HEK293 (cell line): ENCODE measurements around the gene IARS2.
"Not testable (repeated sequence)": the region's sequence is repeated elsewhere in the genome, so short reads cannot be mapped to it uniquely, and the experiment has no call there.

ENCODE experiments used
- CTCF ChIA-PET: fragments of 350-600 bp; formaldehyde crosslinking; extraction: SDS; loops from one replicate; lab custom pipeline; 2021; ENCODE audit warnings: antibody characterized with exemption; lab: Yijun Ruan, JAX
- POLR2A ChIA-PET: fragments of 300-600 bp; formaldehyde crosslinking; extraction: SDS; loops from one replicate; lab custom pipeline; 2020; ENCODE audit warnings: antibody characterized with exemption, inconsistent platforms; lab: Yijun Ruan, JAX
- H3K27ac ChIP-seq: fragments of 200-500 bp; sonication (Bioruptor generic); 2 replicates; pipeline ENCODE4 v1.5.1; 2014; ENCODE audit warnings: low read depth, low read length, control low read depth, inconsistent platforms; ENCODE audit errors: extremely low read depth
- H3K36me3 ChIP-seq, 2 experiments: fragments of 200-500 bp in 1 of 2; sonication (Bioruptor generic) in 1 of 2; 1 replicate in 1 of 2; 2 replicates in 1 of 2; pipeline ENCODE4 v1.5.1; 2014 to 2017; ENCODE audit warnings: inconsistent platforms in 2 of 2, low read length in 2 of 2; ENCODE audit not compliant: control insufficient read depth in 2 of 2, insufficient read depth in 1 of 2
- H3K4me1 ChIP-seq: fragments of 200-500 bp; sonication (Bioruptor generic); 2 replicates; pipeline ENCODE4 v1.5.1; 2014; ENCODE audit warnings: mild to moderate bottlenecking, low read length, inconsistent platforms; ENCODE audit not compliant: control insufficient read depth, insufficient read depth
- H3K4me3 ChIP-seq: 2 replicates; pipeline ENCODE4 v1.5.1; 2011; ENCODE audit warnings: low read depth, mild to moderate bottlenecking, control low read depth, low read length, moderate library complexity
- H3K9me3 ChIP-seq: fragments of 200-500 bp; sonication (Bioruptor generic); 2 replicates; pipeline ENCODE4 v1.5.1; 2014; ENCODE audit warnings: low read depth, low read length, inconsistent platforms; ENCODE audit not compliant: control insufficient read depth, insufficient read depth
- OVOL3 ChIP-seq: fragments of 450-650 bp; formaldehyde crosslinking; IDR thresholded peaks from 2 replicates; pipeline ENCODE4 v1.5.1; 2016; ENCODE audit warnings: missing biosample characterization, missing genetic modification characterization
- SCRT2 ChIP-seq: fragments of 450-650 bp; formaldehyde crosslinking; IDR thresholded peaks from 2 replicates; pipeline ENCODE4 v1.5.1; 2016; ENCODE audit warnings: missing biosample characterization, missing genetic modification characterization
- SETDB1 ChIP-seq: IDR thresholded peaks from one replicate; pipeline ENCODE4 v1.6.1; 2017; ENCODE audit warnings: mild to moderate bottlenecking, low read length, moderate library complexity, mixed read lengths; ENCODE audit not compliant: insufficient read length
- ZBTB1 ChIP-seq: fragments of 450-650 bp; formaldehyde crosslinking; IDR thresholded peaks from 2 replicates; pipeline ENCODE4 v1.5.1; 2016; ENCODE audit warnings: missing biosample characterization, missing genetic modification characterization
- ZBTB8A ChIP-seq: fragments of 450-650 bp; formaldehyde crosslinking; IDR thresholded peaks from 2 replicates; pipeline ENCODE4 v1.5.1; 2016; ENCODE audit warnings: missing biosample characterization, missing genetic modification characterization
- ZNF146 ChIP-seq: fragments of 450-650 bp; formaldehyde crosslinking; IDR thresholded peaks from 2 replicates; pipeline ENCODE4 v1.5.1; 2016; ENCODE audit warnings: missing biosample characterization, missing genetic modification characterization
- ZNF155 ChIP-seq: fragments of 450-650 bp; formaldehyde crosslinking; IDR thresholded peaks from 2 replicates; pipeline ENCODE4 v1.5.1; 2016; ENCODE audit warnings: missing biosample characterization, missing genetic modification characterization
- ZNF202 ChIP-seq: fragments of 450-650 bp; formaldehyde crosslinking; IDR thresholded peaks from 2 replicates; pipeline ENCODE4 v1.5.1; 2016; ENCODE audit warnings: missing biosample characterization, missing genetic modification characterization, borderline replicate concordance
- ZNF280C ChIP-seq: fragments of 450-650 bp; formaldehyde crosslinking; IDR thresholded peaks from 2 replicates; pipeline ENCODE4 v1.5.1; 2016; ENCODE audit warnings: missing biosample characterization, missing genetic modification characterization
- ZNF350 ChIP-seq: fragments of 450-650 bp; formaldehyde crosslinking; IDR thresholded peaks from 2 replicates; pipeline ENCODE4 v1.5.0; 2017; ENCODE audit warnings: missing biosample characterization, mild to moderate bottlenecking, missing genetic modification characterization
- ZNF354C ChIP-seq: fragments of 450-650 bp; formaldehyde crosslinking; IDR thresholded peaks from 2 replicates; pipeline ENCODE4 v1.5.1; 2016; ENCODE audit warnings: missing biosample characterization, missing genetic modification characterization, low read depth, borderline replicate concordance
- ZNF514 ChIP-seq: fragments of 450-650 bp; formaldehyde crosslinking; IDR thresholded peaks from 2 replicates; pipeline ENCODE4 v1.5.1; 2016; ENCODE audit warnings: missing biosample characterization, missing genetic modification characterization
- ZNF530 ChIP-seq: fragments of 450-650 bp; formaldehyde crosslinking; IDR thresholded peaks from 2 replicates; pipeline ENCODE4 v1.5.1; 2016; ENCODE audit warnings: low read depth, missing biosample characterization, missing genetic modification characterization
- ZNF580 ChIP-seq: fragments of 450-650 bp; formaldehyde crosslinking; IDR thresholded peaks from 2 replicates; pipeline ENCODE4 v1.5.1; 2016; ENCODE audit warnings: missing biosample characterization, missing genetic modification characterization
- ZNF623 ChIP-seq: fragments of 450-650 bp; formaldehyde crosslinking; IDR thresholded peaks from 2 replicates; pipeline ENCODE4 v1.5.1; 2016; ENCODE audit warnings: missing biosample characterization, missing genetic modification characterization
- TF ChIP-seq, protein P1 (sequence below): fragments of 450-650 bp; formaldehyde crosslinking; IDR thresholded peaks from 2 replicates; pipeline ENCODE4 v1.5.1; 2016; ENCODE audit warnings: missing biosample characterization, missing genetic modification characterization
- TF ChIP-seq, protein P2 (sequence below): fragments of 450-650 bp; formaldehyde crosslinking; IDR thresholded peaks from 2 replicates; pipeline ENCODE4 v1.5.1; 2016; ENCODE audit warnings: missing biosample characterization, missing genetic modification characterization
- TF ChIP-seq, protein P3 (sequence below): fragments of 450-650 bp; formaldehyde crosslinking; optimal IDR thresholded peaks from 2 replicates; pipeline ENCODE3; 2016; ENCODE audit warnings: missing biosample characterization, mild to moderate bottlenecking, missing genetic modification characterization

IARS2 gene

DNA sequence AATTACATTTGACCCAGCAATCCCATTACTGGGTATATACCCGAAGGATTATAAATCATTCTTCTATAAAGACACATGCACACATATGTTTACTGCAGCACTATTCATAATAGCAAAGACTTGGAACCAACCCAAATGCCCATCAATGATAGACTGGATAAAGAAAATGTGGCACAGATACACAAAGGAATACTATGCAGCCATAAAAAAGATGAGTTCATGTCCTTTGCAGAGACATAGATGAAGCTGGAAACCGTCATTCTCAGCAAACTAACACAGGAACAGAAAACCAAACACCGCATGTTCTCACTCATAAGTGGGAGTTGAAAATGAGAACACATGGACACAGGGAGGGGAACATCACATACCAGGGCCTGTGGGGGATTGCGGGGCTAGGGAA, 76.0 kb downstream of the IARS2 start:
- H3K4me3 ChIP-seq, POLR2A ChIA-PET, CTCF ChIA-PET, H3K27ac ChIP-seq, H3K9me3 ChIP-seq, H3K4me1 ChIP-seq: not testable (repeated sequence)
- H3K36me3 ChIP-seq = peaks cover 0 to 68% of the 10 kb centered on the region in 2 experiments
- 0 out of 2 replicates have a peak, but pooled peaks have one; percentile 44 for TF ChIP-seq ZNF202 (tag by site-specific recombination)
- peak; percentile 98 for TF ChIP-seq ZNF146 (tag by site-specific recombination)
- TF ChIP-seq ZNF580 (tag by site-specific recombination) = 0 out of 2 replicates have a peak, but pooled peaks have one; percentile 37
- TF ChIP-seq, protein P1, sequence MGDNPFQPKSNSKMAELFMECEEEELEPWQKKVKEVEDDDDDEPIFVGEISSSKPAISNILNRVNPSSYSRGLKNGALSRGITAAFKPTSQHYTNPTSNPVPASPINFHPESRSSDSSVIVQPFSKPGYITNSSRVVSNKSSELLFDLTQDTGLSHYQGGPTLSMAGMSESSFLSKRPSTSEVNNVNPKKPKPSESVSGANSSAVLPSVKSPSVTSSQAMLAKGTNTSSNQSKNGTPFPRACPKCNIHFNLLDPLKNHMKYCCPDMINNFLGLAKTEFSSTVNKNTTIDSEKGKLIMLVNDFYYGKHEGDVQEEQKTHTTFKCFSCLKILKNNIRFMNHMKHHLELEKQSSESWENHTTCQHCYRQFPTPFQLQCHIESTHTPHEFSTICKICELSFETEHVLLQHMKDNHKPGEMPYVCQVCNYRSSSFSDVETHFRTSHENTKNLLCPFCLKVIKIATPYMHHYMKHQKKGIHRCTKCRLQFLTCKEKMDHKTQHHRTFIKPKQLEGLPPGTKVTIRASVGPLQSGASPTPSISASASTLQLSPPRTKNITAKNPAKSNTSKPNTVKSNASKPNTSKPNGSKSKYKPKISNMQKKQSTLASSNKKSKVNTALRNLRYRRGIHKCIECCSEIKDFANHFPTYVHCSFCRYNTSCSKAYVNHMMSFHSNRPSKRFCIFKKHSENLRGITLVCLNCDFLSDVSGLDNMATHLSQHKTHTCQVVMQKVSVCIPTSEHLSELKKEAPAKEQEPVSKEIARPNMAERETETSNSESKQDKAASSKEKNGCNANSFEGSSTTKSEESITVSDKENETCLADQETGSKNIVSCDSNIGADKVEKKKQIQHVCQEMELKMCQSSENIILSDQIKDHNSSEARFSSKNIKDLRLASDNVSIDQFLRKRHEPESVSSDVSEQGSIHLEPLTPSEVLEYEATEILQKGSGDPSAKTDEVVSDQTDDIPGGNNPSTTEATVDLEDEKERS = 0 out of 2 replicates have a peak, but pooled peaks have one; percentile 51

- peaks cover 0 to 60% of the 10 kb centered on the region in 2 experiments for H3K36me3 ChIP-seq
Measured at GRCh38 chr1:220170836-220171526, 77.0 kb downstream of the IARS2 start.

DNA sequence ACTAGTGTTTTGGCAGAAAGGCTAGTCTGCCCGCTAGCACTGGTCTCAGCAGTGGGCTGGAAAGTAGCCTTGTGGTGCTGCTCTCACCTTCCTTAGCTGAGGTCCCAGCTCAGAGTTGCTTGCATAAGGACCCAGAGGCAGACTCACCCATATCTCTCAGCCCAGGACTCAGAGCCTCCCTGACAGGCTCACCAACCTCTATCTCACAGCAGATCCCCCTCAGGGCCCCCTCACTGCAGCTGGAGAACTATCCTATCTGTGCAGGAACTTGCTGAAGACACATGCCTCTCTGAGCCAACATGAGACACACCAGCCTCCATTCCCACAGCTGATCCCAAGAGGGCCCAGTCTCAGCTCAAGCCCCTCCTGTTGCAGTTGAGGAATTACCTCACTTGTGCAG, 82.6 kb downstream of the IARS2 start:
- TF ChIP-seq ZBTB8A (tag by site-specific recombination) (no peak), ZNF155 (tag by site-specific recombination) (no peak), ZNF350 (no peak), SETDB1 (no peak), ZBTB1 (tag by site-specific recombination) (no peak), ZNF280C (no peak)
- TF ChIP-seq, protein P2, sequence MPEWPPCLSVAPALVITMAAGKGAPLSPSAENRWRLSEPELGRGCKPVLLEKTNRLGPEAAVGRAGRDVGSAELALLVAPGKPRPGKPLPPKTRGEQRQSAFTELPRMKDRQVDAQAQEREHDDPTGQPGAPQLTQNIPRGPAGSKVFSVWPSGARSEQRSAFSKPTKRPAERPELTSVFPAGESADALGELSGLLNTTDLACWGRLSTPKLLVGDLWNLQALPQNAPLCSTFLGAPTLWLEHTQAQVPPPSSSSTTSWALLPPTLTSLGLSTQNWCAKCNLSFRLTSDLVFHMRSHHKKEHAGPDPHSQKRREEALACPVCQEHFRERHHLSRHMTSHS (tag by site-specific recombination) = no peak
- TF ChIP-seq, protein P3, sequence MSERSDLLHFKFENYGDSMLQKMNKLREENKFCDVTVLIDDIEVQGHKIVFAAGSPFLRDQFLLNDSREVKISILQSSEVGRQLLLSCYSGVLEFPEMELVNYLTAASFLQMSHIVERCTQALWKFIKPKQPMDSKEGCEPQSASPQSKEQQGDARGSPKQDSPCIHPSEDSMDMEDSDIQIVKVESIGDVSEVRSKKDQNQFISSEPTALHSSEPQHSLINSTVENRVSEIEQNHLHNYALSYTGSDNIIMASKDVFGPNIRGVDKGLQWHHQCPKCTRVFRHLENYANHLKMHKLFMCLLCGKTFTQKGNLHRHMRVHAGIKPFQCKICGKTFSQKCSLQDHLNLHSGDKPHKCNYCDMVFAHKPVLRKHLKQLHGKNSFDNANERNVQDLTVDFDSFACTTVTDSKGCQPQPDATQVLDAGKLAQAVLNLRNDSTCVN (tag by site-specific recombination) = no peak
- Histone ChIP-seq H3K27ac (no peak overlapping the region), H3K9me3 (no peaks in the 10 kb centered on the region), H3K36me3 (peaks cover 0 to 44% of the 10 kb centered on the region in 2 experiments; a peak in 2 of 3 replicates), H3K4me3 (no peak overlapping the region), H3K4me1 (no peaks in the 10 kb centered on the region)
- ChIA-PET POLR2A (no interaction called here), CTCF (interaction anchor here (0.6 to 0.9 kb wide), 3 partner anchors 14 to 398 kb away, joined by 3 to 4 read pairs (median 4); no protein-coding TSS in a partner anchor)

More at GRCh38 chr1:220170836-220171526, 77.0 kb downstream of the IARS2 start:
- POLR2A ChIA-PET = no interaction called here
- no peaks in the 10 kb centered on the region for H3K9me3 ChIP-seq
- H3K4me3 ChIP-seq = no peak overlapping the region
- H3K4me1 ChIP-seq = no peaks in the 10 kb centered on the region
- no peak for TF ChIP-seq ZNF623 (tag by site-specific recombination)
- no peak for TF ChIP-seq ZNF514 (tag by site-specific recombination)
- TF ChIP-seq OVOL3 (tag by site-specific recombination) = no peak
- no peak for TF ChIP-seq ZNF530 (tag by site-specific recombination)
- TF ChIP-seq ZNF354C (tag by site-specific recombination) = no peak
- TF ChIP-seq ZNF202 (tag by site-specific recombination) = no peak
- TF ChIP-seq SCRT2 = no peak
- TF ChIP-seq, all 188 proteins: peak for 0
- no peak overlapping the region for H3K27ac ChIP-seq
- CTCF ChIA-PET = interaction anchor here (0.6 to 0.9 kb wide), 4 partner anchors 19 to 640 kb away, joined by 3 to 6 read pairs (median 4); no protein-coding TSS in a partner anchor
